Measurements from ENCODE around the gene PRKCA.

Gene PRKCA

DNA sequence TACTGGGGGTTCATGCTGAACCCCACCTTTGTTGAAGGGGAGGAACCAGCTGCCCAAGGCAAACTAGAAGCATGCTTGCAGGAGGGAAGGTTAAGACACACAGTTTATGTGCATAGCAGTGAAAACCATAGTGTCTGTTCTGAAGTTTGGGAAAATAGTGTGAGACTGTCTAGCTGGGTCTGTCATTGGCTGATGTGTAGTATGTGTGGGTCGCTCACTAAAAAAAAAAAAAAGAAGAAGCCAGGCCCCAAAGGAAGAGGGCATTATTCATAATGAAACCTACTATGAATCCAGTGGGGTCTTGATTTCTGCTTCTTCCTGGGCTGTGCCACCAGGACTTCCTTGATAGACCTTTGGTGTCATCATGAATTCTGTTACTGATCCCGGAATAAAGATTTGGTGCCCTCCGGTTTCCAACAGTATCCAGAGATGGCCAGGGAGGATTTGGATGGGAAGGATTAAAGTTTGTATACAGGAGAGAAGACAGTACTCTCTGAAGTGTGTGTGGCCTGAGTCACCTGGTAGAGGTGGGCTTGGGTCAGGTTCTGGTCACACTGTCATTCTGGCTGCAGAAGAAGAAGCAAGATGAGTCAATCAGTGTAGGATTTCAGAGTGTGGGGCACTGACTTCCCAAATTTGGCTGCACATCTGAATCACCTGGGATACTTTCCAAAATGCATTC is 220.3 kb downstream of the PRKCA start:
- no peak for DNase-seq (ENCODE audit: insufficient read length)
- no peak for FAIRE-seq
- TF ChIP-seq POLR2AphosphoS5 (IDR thresholded peaks at IDR 0.05; ENCODE audit: low read depth, low read length) (no peak), TAF1 (IDR thresholded peaks at IDR 0.05; ENCODE audit: borderline replicate concordance, low read depth, low read length) (no peak), POLR2A (IDR thresholded peaks at IDR 0.05; ENCODE audit: low read depth, low read length) (no peak)

DNA sequence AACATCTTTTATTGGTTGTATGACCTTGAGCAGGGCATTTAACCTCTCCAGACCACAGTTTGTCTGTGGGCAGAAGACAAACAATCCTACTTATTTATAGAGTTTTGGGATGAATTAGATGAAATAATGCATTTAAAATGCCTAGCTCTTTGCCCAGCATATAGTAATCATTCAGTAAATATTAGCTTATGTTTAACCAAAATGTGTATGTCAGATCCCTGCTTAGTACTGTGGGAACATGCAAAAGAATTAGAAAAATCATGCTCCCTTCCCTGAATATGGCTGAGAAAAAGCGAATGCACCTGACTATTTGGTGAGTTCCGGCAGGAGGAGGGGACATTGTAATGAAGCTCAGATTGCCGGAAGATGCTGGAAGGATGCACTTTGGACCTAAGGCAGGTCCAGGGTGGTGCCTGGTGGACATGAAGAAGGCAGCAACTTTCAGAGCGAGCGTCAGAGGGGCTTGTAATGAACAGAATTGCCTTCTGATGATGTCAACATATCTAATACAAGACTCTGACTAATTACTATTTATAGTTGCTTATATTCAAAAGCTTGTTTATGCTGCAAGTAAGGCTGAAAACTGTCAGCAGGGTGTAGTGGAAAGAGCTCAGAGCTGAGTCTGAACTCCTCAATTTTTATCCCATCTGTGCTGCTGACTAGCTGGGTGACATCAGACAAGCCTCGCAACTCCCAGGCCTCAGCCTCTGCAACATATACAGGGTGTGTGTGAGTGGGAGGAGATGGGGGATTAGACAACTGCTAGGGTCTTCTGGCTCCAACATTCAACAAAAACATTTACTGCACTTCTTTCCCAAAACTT is 221.2 kb downstream of the PRKCA start:
- no peak for DNase-seq (ENCODE audit: insufficient read length)
- TF ChIP-seq TAF1 (IDR thresholded peaks at IDR 0.05; ENCODE audit: borderline replicate concordance, low read depth, low read length) (no peak), POLR2A (IDR thresholded peaks at IDR 0.05; ENCODE audit: low read depth, low read length) (no peak), POLR2AphosphoS5 (IDR thresholded peaks at IDR 0.05; ENCODE audit: low read depth, low read length) (no peak)
- no peak for FAIRE-seq

DNA sequence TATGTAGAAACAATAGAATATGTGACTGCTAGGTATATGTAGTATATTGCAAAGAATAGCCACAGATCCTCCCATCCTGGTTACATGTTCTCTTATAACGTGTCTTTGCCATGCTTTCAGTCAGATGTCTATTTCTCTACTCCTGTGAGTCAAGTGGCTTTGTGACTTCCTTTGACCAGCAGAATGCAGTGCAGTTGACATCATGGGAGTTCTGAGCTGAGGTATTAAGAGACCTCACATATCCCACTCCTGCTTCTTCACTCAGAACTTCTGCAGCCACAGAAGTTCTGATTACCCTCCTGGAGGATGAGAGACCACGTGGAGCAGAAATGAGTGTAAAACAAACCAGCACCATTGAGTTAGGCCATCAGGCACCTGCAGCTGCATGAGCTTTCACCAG is 222.5 kb downstream of the PRKCA start:
- TF ChIP-seq TAF1 (IDR thresholded peaks at IDR 0.05; ENCODE audit: borderline replicate concordance, low read depth, low read length) (no peak), POLR2AphosphoS5 (IDR thresholded peaks at IDR 0.05; ENCODE audit: low read depth, low read length) (no peak), POLR2A (IDR thresholded peaks at IDR 0.05; ENCODE audit: low read depth, low read length) (no peak)
- FAIRE-seq = no peak

DNA sequence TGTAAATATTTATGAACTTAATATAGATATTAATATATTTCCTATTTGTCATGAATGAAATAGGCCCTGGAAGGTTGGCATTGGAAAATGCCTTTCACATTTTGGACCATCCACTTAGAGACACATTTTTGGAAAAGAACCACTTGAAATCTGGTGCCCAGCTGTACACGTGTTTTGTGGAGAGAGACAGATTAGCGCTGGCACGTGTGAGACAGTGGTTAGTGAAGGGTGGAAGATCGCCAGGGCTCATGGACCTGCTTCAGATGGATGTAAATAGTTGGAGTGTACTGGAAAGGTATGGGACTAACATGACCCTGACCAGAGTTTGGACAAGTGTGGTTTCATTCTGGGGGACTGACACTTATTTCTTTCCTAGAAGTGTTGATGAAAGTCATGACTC is 222.9 kb downstream of the PRKCA start:
- TF ChIP-seq TAF1 (IDR thresholded peaks at IDR 0.05; ENCODE audit: borderline replicate concordance, low read depth, low read length) (no peak), POLR2A (IDR thresholded peaks at IDR 0.05; ENCODE audit: low read depth, low read length) (no peak), POLR2AphosphoS5 (IDR thresholded peaks at IDR 0.05; ENCODE audit: low read depth, low read length) (no peak)
- no peak for DNase-seq (ENCODE audit: insufficient read length)
- FAIRE-seq = no peak

More for the DNA sequence above, 222.5 kb downstream of the PRKCA start:
- no peak for DNase-seq (ENCODE audit: insufficient read length)

DNA sequence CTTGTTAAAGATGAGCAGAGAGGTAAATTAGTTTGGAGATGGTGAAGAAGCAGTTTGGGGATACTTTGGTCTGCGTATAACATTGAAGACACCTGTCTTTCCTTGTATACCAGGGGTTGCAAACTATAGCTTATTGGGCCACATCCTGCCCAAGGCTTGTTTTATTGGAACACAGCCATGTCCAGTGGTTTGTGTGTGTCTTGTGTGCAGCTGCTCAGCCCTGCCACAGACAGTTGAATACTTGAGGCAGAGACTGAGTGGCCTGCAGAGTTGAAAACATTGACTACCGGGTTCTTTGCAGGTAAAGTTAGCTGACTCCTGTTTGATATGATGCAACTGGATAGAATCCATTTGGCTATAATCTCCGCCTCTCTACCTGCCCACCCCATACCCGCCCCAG is 224.4 kb downstream of the PRKCA start:
- TF ChIP-seq TAF1 (IDR thresholded peaks at IDR 0.05; ENCODE audit: borderline replicate concordance, low read depth, low read length) = no peak
- TF ChIP-seq POLR2A (IDR thresholded peaks at IDR 0.05; ENCODE audit: low read depth, low read length) = no peak
- TF ChIP-seq POLR2AphosphoS5 (IDR thresholded peaks at IDR 0.05; ENCODE audit: low read depth, low read length) = no peak
- no peak for FAIRE-seq
- DNase-seq (ENCODE audit: insufficient read length) = no peak

GRCh38 chr17:66527335-66527734 is 224.9 kb downstream of the PRKCA start:
- no peak for DNase-seq (ENCODE audit: insufficient read length)
- FAIRE-seq = no peak
- TF ChIP-seq POLR2A (IDR thresholded peaks at IDR 0.05; ENCODE audit: low read depth, low read length) (no peak), POLR2AphosphoS5 (IDR thresholded peaks at IDR 0.05; ENCODE audit: low read depth, low read length) (no peak), TAF1 (IDR thresholded peaks at IDR 0.05; ENCODE audit: borderline replicate concordance, low read depth, low read length) (no peak)

DNA sequence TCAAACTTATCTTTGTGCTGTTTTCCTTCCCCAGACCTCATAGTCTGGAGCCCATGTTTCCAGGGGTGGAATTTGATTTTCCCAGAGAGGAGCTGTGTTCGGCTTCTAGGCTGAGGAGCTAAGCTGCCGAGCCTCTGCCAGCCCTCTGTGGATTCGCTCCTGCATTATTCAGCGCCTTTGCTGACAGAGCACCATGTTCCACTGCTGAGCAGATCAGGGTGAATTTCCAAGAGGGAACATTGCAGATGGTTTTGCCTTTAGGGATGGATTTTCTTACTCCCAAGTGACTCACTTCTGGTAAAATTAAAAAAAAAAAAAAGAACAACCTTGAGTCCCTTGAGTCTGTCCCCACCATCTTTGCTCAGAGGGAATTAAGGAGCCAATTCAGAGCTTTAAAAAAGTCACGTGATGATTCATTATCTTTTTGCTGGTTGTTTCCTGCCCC is 229.5 kb downstream of the PRKCA start:
- TF ChIP-seq TAF1 (IDR thresholded peaks at IDR 0.05; ENCODE audit: borderline replicate concordance, low read depth, low read length) (no peak), POLR2AphosphoS5 (IDR thresholded peaks at IDR 0.05; ENCODE audit: low read depth, low read length) (no peak), POLR2A (IDR thresholded peaks at IDR 0.05; ENCODE audit: low read depth, low read length) (no peak)
- no peak for FAIRE-seq
- DNase-seq (ENCODE audit: insufficient read length) = no peak

GRCh38 chr17:66533572-66533971 is 231.2 kb downstream of the PRKCA start:
- DNase-seq (ENCODE audit: insufficient read length) (no peak), FAIRE-seq (no peak)
- TF ChIP-seq POLR2AphosphoS5 (IDR thresholded peaks at IDR 0.05; ENCODE audit: low read depth, low read length) (no peak), POLR2A (IDR thresholded peaks at IDR 0.05; ENCODE audit: low read depth, low read length) (no peak), TAF1 (IDR thresholded peaks at IDR 0.05; ENCODE audit: borderline replicate concordance, low read depth, low read length) (no peak)

- FAIRE-seq = no peak
- DNase-seq (ENCODE audit: insufficient read length) = no peak
- TF ChIP-seq POLR2AphosphoS5 (IDR thresholded peaks at IDR 0.05; ENCODE audit: low read depth, low read length) (no peak), POLR2A (IDR thresholded peaks at IDR 0.05; ENCODE audit: low read depth, low read length) (no peak), TAF1 (IDR thresholded peaks at IDR 0.05; ENCODE audit: borderline replicate concordance, low read depth, low read length) (no peak)
Observed at GRCh38 chr17:66533986-66534385, 231.6 kb downstream of the PRKCA start.

DNA sequence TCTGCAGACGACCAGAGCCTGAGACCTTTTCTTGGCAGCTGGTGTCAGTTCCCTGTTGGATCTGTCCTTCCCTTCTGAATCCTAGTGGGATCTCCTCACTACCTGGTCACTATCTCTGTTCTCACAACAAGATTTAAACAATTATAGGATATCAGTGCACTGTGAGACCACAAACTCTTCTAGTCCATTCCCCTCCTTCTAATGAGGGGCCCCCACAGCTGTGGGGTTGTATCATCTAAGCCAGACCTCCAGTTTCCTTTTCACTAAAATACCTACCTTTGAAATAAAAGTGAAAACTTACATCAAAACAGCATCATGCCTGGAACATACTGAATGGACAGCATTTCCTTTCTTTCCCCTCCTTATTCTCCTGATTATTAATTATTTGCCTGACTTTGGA is 233.2 kb downstream of the PRKCA start:
- TF ChIP-seq TAF1 (IDR thresholded peaks at IDR 0.05; ENCODE audit: borderline replicate concordance, low read depth, low read length) = no peak
- no peak for TF ChIP-seq POLR2A (IDR thresholded peaks at IDR 0.05; ENCODE audit: low read depth, low read length)
- TF ChIP-seq POLR2AphosphoS5 (IDR thresholded peaks at IDR 0.05; ENCODE audit: low read depth, low read length) = no peak
- FAIRE-seq (no peak), DNase-seq (ENCODE audit: insufficient read length) (no peak)

- no peak for TF ChIP-seq TAF1 (IDR thresholded peaks at IDR 0.05; ENCODE audit: borderline replicate concordance, low read depth, low read length)
- no peak for TF ChIP-seq POLR2A (IDR thresholded peaks at IDR 0.05; ENCODE audit: low read depth, low read length)
- no peak for TF ChIP-seq POLR2AphosphoS5 (IDR thresholded peaks at IDR 0.05; ENCODE audit: low read depth, low read length)
Observed at GRCh38 chr17:66537502-66537901, 235.1 kb downstream of the PRKCA start.

DNA sequence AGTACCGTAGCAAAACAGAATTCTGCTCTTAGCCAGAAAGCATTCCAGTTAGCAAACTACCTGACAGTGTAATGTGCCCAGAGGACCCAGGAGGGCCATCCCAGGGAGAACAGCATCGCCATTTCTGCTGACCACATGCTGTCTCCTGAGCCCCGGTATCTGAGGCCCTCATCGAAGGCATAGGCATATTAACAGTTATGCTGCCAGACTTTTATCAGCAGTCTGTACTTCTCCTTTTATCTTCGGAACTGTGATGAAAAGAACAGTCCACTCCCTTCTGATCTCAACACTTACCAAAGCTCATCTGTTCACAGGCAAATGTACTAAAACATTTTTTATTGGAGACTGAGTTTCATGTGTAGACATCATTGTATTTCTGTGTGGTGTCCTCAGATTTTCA is 236.4 kb downstream of the PRKCA start:
- FAIRE-seq = no peak
- TF ChIP-seq POLR2A (IDR thresholded peaks at IDR 0.05; ENCODE audit: low read depth, low read length) (no peak), POLR2AphosphoS5 (IDR thresholded peaks at IDR 0.05; ENCODE audit: low read depth, low read length) (no peak), TAF1 (IDR thresholded peaks at IDR 0.05; ENCODE audit: borderline replicate concordance, low read depth, low read length) (no peak)
- no peak for DNase-seq (ENCODE audit: insufficient read length)

More at GRCh38 chr17:66537502-66537901, 235.1 kb downstream of the PRKCA start:
- DNase-seq (ENCODE audit: insufficient read length) (no peak), FAIRE-seq (no peak)
